ACHN (cell line): ENCODE data around the gene FAM110A.

Experiments used
- DNase-seq: peaks from one replicate; pipeline ENCODE4 v3.0.0-alpha.2; 2015
- in situ Hi-C: cut with HindIII; loops from 2 replicates; pipeline ENCODE4 v1.10.0; 2017; ENCODE audit warnings: low sequenced_read_pairs, low pct_ligation_motif_present, low pct_unique_long_range_greater_than_20kb

FAM110A gene

DNA sequence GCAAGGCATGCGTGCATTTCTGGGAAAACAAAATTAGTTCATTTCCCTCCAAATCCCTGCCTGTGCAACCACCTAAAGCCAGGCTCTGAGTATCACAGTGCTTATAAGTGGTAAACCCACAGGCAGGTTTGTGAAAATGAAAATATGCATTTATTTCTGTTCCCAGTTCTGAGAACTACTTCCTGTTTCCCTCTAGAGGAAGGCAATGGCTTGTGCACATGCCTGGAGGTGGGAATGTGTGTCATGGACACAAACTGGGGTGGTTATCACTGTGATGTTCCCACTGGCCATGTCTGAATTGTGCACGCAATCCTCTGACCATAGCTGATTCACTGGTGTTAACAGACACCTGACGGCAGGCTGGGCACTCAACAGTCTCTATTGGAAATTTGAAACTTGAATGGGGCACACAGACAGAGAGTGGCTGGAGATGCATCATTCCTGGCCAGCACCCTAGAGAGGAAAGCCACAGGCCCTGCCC lies 26.3 kb downstream of the FAM110A start:
- DNase-seq: no peak
- in situ Hi-C loops: no loop called here

DNA sequence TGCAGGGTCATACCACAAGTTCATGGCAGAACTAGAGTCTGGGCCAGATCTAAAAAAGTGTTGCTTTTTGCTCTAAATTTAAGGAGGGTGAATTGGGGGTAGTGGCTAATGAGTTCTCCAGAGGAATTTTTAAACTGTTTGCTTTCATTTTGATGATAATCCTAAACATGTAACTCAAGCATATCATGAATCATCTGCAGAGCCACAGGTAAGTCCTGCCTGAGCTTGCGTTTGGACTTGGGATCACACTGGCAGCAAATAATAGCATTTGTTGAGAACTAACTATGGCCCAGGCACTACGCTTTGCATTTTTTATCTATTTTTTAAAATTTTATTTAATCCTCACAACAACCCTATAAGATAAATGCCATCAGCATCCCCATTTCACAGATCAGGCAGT lies 27.4 kb downstream of the FAM110A start:
- in situ Hi-C loops: no loop called here
- DNase-seq: no peak

DNA sequence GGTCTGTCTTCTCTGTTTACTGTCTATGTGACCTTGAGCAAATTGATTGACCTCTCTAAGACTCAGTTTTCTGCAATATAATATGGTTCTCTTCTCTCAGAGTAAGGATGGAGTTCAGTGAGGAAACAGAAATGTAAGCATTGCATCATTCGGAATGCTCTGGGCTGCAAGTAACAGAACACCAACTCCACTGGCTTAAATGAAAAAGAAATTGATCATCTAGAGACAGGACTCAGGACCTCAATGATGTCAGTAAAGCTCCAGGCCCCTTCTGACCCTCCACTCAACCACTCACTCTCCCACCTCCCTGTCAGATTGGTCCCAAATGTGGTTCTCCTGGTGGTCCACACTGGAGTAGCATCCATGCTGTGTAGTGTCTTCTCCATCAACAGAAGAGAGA lies 31.9 kb downstream of the FAM110A start:
- no peak for DNase-seq
- in situ Hi-C loops: no loop called here

DNA sequence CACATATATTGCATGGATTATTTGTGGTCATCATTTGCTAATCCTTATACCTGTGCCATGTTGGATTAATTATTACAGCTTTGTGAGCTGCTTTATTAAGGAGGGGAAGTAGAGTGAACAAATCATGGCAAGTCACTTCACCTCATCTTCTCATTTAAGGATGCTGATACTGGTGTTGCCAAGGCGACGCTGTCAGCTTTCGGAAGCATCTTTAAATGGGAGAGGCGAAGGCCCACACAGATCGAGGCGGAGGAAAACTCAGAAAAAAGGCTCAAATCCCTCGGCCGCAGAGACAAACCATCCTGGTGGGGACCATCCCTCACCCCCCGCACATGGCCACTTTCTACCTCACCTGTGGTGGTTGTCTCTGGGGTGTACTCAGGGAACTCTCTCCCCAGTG lies 34.8 kb downstream of the FAM110A start:
- no peak for DNase-seq
- in situ Hi-C loops: no loop called here

DNA sequence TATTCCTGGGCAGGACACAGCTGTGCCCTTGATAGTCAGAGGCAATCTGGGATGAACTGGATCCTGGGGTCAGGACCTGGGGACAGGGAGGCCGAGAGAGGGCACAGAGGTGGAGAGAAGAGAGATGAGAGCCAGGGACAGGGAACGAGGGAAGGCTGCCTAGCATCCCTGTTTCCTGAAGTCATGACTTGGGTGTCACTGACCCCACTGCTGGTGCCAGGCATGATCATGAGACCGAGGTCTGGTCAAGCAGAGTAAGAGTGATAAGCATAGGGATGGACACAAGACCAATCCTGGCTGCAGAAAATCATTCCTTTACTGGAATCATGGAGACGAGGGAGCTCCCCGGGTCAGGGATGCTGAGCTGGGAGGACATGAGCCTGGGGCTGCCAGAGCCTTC lies 36.1 kb downstream of the FAM110A start:
- DNase-seq: no peak
- in situ Hi-C loops: no loop called here

DNA sequence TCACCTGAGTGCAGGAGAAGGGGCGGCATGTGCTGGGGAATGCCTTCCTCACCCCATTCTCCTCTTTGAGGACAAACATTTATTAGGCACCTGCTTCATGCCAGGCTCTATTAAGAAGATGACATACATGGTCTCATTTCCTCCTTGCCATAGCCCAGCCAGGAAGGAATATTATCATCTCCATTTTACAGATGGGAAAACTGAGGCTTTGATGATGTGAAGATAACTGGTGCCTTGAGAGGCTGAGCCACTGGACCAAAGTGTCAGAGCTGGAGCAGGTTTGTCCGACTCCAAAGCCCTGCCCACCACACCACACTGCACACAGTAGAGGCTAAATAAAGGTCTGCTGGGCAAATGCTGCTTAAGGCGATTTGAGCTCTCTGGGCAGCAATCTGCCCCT lies 37.2 kb downstream of the FAM110A start:
- no peak for DNase-seq
- in situ Hi-C loops: no loop called here

DNA sequence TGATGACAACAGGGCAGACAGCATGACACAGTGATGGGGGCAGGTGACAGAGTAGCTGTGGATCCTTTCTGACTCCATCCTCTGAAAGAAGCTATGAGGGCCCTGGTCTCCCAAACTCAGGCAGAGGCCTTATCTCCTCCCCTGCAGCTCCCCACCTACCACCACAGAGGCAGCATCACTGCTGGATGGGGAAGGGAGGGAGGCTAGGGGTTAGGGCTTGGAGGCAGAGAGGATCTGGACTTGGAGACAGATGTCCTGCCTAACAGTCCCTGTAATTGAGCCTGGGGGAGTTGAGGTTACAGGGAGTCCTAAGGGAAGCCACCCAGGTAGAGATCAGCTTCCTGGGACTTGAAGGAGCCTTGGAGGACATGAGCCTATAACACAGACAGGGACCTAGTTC lies 37.9 kb downstream of the FAM110A start:
- no peak for DNase-seq
- in situ Hi-C loops: no loop called here

DNA sequence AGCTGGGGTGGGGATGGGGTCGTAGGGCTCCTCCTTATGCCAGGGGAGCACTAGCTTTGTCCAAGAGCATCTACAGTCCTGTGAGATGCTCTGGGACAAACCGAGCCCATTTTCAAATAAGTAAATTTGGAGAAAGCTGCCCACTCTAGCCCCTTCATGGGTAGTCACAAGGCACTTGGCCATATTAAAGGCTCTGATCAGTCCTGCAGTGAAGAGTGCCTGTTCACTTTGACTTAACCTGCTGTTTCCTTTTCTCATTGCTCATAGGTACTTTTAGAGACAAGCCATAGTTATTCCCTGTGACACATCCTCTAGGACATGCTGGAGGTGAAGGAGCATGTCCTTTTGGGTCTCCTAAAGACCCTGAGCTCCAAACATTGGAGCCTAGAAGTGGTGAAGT lies 38.4 kb downstream of the FAM110A start:
- DNase-seq: no peak
- in situ Hi-C loops: no loop called here

DNA sequence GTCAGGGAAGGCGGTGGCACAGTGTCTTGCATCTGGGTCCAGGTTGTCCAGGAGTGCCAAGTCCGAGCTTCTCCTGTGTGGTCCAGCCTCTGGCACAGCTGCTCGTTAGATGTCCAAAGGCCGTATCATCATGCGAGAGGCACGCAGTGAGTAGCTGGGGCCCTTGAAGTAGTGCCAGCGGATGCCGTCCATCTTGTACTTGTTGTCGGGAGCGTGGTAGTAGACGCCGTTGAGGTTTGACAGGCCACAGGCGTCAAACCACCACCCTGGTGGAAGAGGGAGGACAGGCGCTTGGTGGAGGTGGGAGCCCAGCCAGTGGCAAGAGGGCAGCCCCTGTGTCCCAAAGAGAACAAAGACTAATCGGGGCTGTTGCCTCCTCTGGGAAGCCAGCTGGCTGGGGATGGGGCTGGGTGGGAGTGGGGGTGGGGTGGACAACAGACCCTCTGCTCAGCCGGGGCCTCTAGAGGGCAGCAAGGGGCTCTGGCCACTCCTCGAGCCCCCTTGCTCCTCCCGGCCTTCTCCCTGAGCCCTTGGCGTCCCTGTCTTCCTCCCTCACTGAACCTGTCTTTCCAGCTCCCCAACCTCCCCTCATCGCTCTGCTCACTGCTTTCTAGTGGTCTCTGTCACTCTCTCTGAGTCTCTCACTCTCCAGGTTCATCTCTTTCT lies 39.5 kb downstream of the FAM110A start:
- DNase-seq: no peak
- in situ Hi-C loops: no loop called here

DNA sequence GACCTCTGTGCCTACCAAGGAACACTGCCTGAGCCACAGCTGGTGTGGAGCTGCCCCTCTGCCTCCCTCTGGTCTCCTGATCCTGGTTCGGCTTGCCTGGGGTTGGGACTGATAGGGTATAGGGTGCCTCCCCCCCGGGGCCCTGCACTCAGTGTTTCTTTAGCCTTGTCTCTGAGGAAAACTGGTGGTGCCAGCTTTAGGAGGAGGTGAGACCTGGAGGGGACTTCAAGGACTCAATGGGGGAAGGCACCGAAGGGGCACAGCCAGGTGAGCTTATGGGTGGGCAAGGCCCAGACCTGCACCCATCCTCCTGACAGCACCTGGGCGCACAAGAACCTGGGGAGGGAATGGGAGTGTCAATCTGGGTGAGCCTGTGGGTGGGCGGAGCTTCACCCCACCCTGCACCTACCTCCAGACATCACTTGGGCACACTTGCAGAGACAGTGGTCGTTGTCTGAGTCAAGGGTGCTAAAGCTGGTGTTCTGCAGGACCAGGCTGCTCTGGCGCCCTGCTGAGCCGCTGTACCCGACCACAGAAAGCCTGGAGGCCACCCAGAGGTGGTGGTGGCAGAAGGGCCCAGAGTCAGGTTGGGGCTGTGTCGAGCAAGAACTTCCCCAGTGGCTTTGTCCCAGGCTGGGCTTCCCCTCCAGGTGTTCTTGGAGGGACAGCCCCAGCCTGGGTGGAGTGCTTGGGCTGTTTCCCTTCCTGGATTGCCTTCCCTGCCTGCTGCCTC lies 40.5 kb downstream of the FAM110A start:
- no peak for DNase-seq
- in situ Hi-C loops: no loop called here

DNA sequence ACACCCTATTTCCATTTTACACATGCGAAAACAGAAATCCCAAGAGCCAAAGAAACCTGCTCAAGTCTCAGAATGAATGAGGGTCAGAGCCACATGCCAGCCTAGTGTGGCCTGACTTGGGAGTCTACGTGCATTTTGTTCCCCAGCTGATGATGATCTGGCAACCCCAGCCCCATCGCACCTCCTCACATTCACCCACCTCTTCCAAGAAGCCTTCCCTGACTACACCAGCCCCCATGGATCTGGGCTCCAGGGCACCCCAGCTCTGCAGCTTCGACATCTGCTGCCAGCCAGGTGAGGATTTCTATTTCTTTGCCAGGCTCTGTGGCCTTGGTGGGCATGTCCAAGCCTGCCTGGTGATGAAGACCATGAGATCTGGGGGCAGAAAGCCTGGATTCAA lies 41.6 kb downstream of the FAM110A start:
- no peak for DNase-seq
- in situ Hi-C loops: no loop called here

DNA sequence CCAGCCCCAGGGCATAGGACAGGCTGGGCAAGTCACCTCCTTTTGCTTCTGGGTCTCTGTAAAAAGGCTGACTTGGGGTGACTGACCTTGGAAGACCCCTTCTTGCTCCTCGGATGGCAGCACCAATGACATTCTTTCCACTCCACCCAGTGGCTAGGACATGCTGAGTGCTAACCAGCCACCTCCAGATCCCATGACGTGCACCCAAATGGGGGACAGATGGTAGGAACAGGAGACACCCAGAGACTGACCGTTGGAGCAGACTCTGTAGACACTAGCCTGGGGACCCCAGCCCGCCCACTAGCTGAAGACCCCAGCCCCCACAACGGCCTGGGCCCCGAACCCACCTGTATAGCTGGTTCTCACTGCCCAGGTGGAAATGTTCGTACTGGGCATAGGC lies 44.3 kb downstream of the FAM110A start:
- in situ Hi-C loops: no loop called here
- DNase-seq: no peak

DNA sequence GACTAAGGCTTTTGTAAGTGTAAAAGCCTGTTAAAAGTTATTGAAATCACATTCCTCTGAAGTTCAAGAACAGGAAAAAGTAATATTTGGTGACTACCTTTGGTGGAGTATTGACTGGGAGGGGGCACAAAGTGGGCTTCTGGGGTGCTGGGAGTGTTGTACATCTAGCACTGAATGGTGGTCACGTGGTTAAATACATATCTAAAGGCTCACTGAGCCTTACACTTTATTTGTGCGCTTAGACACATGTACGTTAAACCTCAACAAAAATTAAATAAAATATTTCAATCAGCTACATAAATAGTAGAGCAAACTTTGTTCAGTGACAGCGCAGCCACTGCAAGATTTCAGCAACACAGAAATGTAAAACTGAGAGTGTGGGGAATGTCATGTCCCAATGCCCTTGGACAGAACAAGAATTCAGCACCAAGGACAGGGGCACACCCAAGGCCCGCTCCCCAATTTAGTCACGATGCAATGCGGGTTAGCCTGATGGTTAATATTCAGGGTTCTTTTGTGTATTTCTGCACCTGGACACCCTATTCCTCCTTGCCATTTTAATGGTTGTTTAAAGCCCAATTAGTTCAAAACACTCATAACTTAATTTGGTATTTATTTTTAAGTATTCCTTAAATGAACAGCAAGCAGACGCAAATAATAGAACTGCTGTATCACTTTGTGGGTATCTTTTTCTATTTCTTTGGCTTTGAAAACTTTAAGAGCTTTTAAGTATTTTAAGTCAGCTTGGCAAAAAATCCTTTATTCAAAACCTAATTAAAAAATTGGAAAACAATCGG lies 45.2 kb downstream of the FAM110A start:
- peak; percentile 37 for DNase-seq
- in situ Hi-C loops: no loop called here

DNA sequence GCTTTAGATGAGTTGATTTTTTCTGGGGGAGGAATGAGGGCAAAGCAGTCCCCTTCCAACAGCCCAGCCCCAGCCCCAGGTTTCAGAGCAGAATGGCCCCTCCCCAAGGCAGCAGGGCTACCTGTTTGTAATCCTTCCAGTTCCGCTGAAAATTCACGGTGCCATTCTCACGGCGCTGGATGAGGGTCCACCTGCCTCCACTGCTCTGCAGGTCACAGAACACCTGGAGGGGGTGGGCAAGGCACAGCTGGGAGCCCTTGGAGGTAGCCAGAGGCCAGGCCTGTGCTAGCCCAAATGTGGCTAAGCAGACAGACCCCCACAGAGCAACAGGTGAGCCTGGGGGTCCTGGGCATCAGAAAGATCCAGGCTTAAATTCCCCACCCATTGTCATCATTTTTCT lies 46.1 kb downstream of the FAM110A start:
- DNase-seq: no peak
- in situ Hi-C loops: no loop called here

DNA sequence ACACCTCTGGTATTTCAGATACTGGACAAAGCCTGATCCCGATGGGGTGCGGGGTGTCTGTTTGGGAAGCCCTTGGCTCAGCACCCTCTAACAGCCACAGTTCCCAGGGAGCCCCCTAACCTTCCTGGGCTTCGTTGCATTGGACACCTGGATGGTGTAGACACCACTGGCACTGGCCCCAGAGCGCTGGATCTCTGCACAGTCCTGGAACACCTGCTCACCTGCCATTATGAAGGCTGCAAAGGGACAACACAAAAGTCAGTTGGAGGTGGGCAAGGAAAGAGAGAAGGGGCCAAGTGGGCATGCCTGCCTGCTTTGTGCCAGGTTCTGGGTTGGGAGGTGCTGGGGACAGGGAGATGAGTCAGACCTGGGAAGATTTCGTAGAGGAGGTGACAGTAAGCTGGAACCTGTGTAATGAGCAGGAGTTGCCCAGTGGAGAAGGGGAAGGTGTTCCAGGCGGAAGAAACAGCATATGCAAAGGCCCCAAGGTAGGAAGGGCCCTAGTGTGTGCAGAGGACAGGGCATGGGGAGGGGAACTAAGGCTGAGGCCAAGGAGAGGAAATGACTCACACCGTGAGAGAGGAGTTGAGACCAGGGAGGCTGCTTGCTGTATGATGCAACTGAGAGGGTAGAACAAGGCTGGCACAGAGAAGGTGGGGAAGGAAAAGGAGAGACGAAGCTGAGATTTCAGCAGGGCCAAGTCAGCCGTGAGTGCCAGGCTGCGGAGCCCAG lies 47.7 kb downstream of the FAM110A start:
- in situ Hi-C loops: no loop called here
- DNase-seq: peak; percentile 52

DNA sequence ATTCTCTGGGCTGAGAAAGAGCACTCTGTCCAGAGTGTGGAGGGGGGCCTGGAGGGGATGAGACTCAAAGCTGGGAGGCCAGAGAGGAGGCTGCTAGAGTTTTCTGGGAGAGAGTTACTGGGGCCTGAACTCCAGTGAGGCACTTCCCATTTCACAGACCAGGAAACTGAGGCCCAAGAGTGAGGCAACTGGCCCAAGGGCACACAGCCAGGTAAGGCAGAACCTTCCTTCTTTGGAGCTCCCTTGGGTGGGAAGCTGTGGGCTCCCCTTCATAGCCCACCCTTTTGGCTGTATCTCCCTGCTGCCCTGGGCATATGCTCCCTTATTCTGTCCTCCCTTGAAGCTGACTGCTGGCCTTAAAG lies 48.2 kb downstream of the FAM110A start:
- in situ Hi-C loops: no loop called here

DNA sequence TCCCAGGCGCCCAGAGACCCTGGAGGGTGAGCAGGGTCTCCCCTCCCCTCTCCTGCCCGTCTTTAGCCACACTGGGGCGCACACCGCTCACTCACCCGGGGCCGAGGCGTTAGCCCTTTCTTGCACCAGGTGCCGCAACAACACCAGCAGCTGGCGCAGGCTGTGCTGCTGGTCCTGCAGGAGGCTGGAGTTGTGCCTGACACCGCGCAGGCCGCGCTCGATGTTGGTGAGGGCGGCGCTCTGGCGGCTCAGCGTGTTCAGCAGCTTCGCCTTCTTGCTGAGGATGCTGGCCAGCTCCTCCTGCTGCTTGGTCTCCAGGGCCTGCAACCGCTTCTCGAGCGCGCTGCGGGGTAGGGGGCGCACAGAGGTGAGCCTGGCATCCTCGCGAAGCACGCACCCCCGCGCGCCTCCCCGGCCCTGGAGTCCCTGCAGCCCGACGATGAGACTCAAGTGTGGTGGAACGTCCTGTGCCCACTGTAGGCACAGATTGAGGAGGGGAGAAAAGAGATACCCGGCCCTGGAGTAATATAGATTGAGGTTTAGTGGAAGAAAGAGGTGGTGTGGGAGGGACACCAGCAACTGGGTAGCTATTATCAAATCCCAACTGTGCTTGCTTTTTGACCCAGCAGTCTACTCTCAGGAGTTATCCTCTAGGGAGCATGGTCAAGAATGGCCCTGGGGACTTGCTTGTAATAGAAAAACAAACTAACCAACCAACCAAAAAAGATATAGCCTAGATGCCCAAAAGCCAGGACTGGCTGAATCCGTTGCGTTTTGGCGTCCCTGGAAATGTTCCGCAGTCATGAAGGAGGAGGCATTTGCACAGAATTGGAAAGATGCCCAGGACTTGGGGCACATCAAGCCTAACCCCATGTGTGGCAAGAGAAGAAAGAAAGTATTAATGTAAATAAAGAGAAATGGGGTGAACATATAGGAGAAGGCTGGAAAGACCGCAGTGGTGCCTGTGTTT lies 51.8 kb downstream of the FAM110A start:
- peak; percentile 61 for DNase-seq
- in situ Hi-C loops: no loop called here

More for the DNA sequence above, 48.2 kb downstream of the FAM110A start:
- no peak for DNase-seq

DNA sequence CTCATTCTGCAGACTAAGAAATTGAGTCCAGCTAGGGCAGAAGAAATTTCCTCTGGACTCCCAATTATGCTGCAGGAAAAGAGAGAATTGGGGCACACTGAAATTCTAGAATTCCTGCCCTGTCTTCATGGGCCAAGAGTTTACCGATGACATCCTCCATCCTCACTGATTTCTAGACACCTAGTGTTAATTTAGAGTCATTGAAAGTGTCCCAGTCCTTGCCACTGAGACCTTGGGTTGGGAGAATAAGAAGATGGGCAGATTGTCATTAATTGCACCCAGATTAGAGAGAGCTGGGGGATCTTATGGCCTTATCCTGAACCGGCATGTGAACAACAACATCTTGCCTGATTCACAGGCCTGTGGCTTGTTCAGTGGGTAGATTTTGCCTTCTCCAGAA lies 53.6 kb downstream of the FAM110A start:
- in situ Hi-C loops: no loop called here
- DNase-seq: no peak
